H54 (cell line): ENCODE data around the gene BMPR2.
"Not testable (repeated sequence)": the region's sequence is repeated elsewhere in the genome, so short reads cannot be mapped to it uniquely, and the experiment has no call there.

ENCODE experiments used
- DNase-seq: peaks from one replicate; pipeline ENCODE4 v3.0.0; 2011; ENCODE audit warnings: low spot score, mixed read lengths; ENCODE audit not compliant: insufficient read length
- FAIRE-seq: peaks from 3 replicates; lab custom pipeline; 2011; peaks lifted over from hg19 to GRCh38; lab: Jason Lieb, UNC
- POLR2A ChIP-seq: IDR thresholded peaks from 2 replicates; pipeline ENCODE4 v1.6.1; 2011; ENCODE audit warnings: low read depth, mild to moderate bottlenecking, low read length

BMPR2 gene

GRCh38 chr2:202449344-202449743 lies 73.2 kb downstream of the BMPR2 start:
- no peak for FAIRE-seq
- no peak for TF ChIP-seq POLR2A

GRCh38 chr2:202450785-202451184 lies 74.7 kb downstream of the BMPR2 start:
- DNase-seq (no peak), FAIRE-seq (no peak)
- no peak for TF ChIP-seq POLR2A

More at GRCh38 chr2:202449344-202449743, 73.2 kb downstream of the BMPR2 start:
- no peak for DNase-seq

DNA sequence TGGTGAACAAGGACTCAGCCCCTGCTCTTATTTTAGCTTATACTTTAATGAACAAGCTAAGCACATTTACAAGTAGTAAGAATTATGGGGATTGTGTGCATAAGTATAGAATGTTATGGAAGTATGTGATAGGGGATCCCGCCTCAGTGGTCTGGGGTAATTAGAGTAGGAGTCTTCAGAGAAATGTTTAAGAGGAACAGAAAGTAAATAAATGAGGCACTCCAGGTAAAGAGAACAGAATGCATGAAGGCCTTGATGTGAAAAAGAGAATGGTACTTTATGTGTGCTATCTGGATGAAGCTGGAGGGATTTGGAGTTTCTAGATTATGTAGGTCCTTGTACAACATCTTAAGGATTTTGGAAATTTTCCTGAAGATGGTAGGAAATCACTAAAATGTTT lies 76.6 kb downstream of the BMPR2 start:
- TF ChIP-seq POLR2A, result no peak
- FAIRE-seq, result no peak
- no peak for DNase-seq

DNA sequence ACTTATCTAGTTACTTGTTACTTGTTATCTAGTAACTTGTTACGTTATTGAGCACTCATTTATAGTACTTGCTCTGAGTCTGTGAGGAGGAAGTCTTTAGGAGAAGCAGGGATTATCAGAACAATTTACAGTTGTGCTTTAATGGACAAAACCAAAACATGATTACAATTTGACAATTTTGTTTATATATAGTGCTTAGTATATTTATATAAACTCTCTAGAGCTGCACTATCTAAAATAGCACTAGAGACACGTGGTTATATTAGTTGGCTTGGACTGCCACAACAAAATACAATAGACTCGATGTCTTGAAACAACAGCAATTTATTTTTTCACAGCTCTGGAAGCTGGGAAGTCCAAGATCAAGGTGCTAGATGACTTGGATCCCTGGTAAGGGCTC lies 78.4 kb downstream of the BMPR2 start:
- no peak for DNase-seq
- TF ChIP-seq POLR2A, result no peak
- no peak for FAIRE-seq

DNA sequence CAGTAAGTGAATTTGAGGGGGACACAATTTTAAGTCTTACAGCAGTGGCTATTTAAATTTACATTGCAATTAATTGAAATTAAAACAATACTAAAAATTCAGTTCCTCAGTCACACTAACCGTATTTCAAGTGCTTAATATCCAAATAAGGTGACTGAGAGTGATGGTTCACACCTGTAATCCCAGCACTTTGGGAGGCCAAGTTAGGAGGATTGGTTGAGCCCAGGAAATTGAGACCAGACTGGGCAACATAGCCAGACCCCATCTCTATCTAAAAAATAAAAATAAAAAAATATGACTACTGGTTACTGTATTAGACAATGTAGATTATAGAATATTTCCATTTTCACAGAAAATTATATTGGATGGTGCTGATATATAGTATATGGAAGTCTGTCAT lies 79.0 kb downstream of the BMPR2 start:
- FAIRE-seq (no peak), DNase-seq (no peak)
- no peak for TF ChIP-seq POLR2A

DNA sequence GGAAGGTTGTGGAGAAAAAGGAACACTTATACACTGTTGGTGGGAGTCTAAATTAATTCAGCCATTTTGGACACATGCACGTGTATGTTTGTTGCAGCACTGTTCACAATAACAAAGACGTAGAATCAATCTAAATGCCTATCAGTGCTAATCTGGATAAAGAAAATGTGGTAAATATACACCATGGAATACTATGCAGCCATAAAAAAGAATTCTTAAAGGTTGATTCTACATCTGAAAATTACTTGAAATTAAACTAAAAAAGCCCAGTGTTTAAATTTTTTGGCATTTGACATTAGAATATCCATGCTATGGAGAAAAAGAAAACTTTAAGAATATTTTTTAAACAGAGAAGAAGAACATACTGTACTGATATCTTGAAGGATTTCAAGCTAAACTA lies 84.0 kb downstream of the BMPR2 start:
- peak; percentile 15 for FAIRE-seq
- no peak for DNase-seq
- TF ChIP-seq POLR2A, result no peak

DNA sequence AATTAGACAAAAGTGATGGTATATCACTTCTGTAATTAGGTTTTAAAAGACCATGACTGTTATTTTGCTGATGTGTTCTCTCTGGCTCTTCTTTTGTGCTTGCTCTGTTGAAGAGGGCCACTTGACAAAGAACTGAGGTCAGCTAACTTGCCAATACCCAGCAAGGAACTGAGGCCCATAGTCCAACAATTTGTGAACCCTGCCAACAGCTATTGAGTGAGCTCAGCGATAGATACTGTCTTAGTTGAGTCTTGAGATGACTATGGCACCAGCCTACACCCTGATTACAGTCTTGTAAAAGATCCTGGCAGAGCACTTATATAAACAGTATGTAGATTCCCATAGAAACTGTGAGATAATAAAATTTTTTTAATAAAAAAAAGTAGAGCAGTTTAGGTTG lies 103.0 kb downstream of the BMPR2 start:
- no peak for FAIRE-seq
- no peak for TF ChIP-seq POLR2A
- DNase-seq, result no peak

DNA sequence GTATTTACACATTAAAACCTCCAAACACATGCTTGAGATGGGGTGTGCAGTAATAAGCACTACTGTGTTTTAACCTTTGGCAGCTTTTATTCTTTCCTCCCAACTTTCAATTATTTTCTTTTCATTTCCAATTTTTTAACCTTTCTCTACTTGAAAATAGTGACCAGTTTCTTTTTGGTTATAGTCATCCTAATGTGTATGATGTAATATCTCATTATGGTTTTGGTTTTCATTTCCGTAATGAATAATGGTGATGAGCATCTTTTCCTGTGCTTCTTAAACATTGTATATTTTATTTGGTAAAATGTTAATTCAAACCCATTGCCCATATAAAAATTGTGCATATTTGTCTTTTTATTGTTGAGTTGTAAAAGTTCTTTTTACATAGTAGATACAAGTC lies 103.5 kb downstream of the BMPR2 start:
- DNase-seq (no peak), FAIRE-seq (no peak)
- no peak for TF ChIP-seq POLR2A

GRCh38 chr2:202486351-202486750 lies 110.2 kb downstream of the BMPR2 start:
- DNase-seq, result no peak
- TF ChIP-seq POLR2A, result no peak
- no peak for FAIRE-seq

DNA sequence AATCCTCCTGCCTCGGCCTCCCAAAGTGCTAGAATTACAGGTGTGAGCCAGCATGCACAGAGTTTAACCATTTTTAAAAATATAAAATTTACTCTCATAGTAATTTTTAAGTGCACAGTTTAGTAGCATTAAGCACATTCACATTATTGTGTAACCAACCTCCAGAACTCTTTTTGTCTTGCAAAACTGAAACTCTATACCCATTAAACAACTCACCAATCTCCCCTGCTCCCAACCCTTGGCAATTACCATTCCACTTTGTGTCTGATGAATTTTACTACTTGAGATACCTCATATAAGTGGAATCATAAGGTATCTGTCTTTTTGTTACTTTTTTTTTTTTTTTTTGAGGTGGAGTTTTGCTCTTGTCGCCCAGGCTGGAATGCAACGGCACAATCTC lies 112.5 kb downstream of the BMPR2 start:
- no peak for TF ChIP-seq POLR2A
- FAIRE-seq, result no peak
- DNase-seq, result no peak

- no peak for TF ChIP-seq POLR2A
- FAIRE-seq (no peak), DNase-seq (no peak)
These were observed 114.4 kb downstream of the BMPR2 start for GRCh38 chr2:202490479-202490878.

DNA sequence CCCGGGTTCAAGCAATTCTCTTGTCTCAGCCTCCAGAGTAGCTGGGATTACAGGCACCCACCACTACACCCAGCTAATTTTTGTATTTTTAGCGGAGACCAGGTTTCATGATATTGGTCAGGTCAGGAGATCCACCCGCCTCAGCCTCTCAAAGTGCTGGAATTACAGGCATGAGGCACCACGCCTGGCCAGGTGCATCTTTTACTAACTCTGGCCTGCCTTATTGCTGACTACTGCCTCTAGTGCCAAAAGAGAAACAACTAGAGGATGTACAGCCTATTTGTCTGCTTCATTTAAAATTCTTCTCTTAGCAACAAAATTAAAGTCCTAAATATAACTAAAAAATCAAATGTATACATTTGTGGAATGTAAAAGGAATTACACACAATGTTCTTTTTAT lies 115.4 kb downstream of the BMPR2 start:
- DNase-seq (no peak), FAIRE-seq (no peak)
- TF ChIP-seq POLR2A, result no peak

- DNase-seq, result no peak
- no peak for TF ChIP-seq POLR2A
- FAIRE-seq, result peak; percentile 57
These were observed 118.4 kb downstream of the BMPR2 start for GRCh38 chr2:202494300-202495229.

DNA sequence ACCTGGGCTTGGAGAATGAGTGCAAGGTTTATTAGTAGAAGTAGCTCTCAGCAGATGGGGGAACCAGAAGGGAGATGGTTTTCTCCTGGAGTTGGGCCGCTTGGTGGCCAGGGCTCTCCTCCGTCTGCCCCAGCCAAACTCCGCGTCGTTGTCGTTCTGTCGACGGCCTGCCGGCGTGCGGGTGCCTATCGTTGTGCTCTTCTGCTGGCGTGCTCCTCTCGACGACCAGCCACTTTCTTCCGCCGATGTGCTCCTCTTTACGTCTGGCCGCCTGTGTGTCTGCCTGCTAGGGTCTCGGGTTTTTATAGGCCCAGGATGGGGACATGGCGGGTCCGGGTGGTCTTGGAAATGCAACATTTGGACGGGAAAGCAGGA lies 119.1 kb downstream of the BMPR2 start:
- DNase-seq, result no peak
- no peak for TF ChIP-seq POLR2A
- no peak for FAIRE-seq

- not testable (repeated sequence) for FAIRE-seq, DNase-seq
These were observed 120.8 kb downstream of the BMPR2 start for GRCh38 chr2:202496835-202497472.

GRCh38 chr2:202497473-202497866 lies 121.3 kb downstream of the BMPR2 start:
- not testable (repeated sequence) for DNase-seq, FAIRE-seq

DNA sequence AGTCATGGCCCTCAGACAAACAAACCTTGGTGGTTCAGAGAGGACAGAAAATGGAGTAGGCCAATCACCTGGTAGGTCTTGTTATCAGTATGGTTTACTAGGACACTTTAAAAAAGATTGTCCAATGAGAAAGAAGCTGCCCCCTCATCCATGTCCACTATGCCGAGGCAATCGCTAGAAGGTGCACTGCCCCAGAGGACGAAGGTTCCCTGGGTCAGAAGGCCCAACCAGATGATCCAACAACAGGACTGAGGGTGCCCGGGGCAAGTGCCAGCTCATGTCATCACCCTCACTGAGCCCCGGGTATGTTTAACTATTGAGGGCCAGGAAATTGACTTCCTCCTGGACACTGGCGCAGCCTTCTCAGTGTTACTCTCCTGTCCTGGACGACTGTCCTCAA lies 123.7 kb downstream of the BMPR2 start:
- DNase-seq, FAIRE-seq: not testable (repeated sequence)

- FAIRE-seq, DNase-seq: not testable (repeated sequence)
These were observed 127.1 kb downstream of the BMPR2 start for GRCh38 chr2:202503276-202503675.
